PC-3 (cell line): ENCODE measurements around the gene PCDH18. TPM values are rescaled to one million over a fixed set of nuclear protein-coding genes. Genes with fewer than 3 reads are reported as not detected.

Experiments used
- ATAC-seq: fragments of 200-7000 bp; cut with Tn5 transposase; 2 replicates; pipeline ENCODE4 v1.9.1; 2020; ENCODE audit warnings: mild to moderate bottlenecking, moderate library complexity
- BruUV-seq: library from RNA; stranded (reverse); fragments of 400-500 nt; replicated peaks from 2 replicates; lab custom pipeline; 2021; lab: Mats Ljungman, UMichigan
- CTCF ChIA-PET: fragments of 300-600 bp; sonication (Branson Sonifier 250); formaldehyde crosslinking; loops from one replicate; lab custom pipeline; 2022; ENCODE audit warnings: antibody characterized with exemption; lab: Charles Lee
- POLR2A ChIA-PET: fragments of 300-600 bp; sonication (Branson Sonifier 250); formaldehyde crosslinking; loops from one replicate; lab custom pipeline; 2022; ENCODE audit warnings: antibody characterized with exemption; ENCODE audit not compliant: unreplicated experiment; lab: Charles Lee
- DNase-seq: peaks from one replicate; pipeline ENCODE4 v3.0.0-alpha.2; 2015
- H2AFZ ChIP-seq: fragments of 300-600 bp; sonication (generic); 2 replicates; pipeline ENCODE4 v1.6.0; 2016; ENCODE audit warnings: antibody characterized with exemption, low read length
- H3F3A ChIP-seq: fragments of 300-600 bp; sonication (generic); one replicate; pipeline ENCODE4 v1.6.0; 2017; ENCODE audit warnings: antibody characterized with exemption, low read length, control low read depth, mild to moderate bottlenecking; ENCODE audit not compliant: unreplicated experiment
- H3K27ac ChIP-seq: fragments of 300-600 bp; sonication (generic); 2 replicates; pipeline ENCODE4 v1.5.1; 2016; ENCODE audit warnings: mild to moderate bottlenecking, low read length
- H3K27me3 ChIP-seq: fragments of 300-600 bp; sonication (generic); 2 replicates; pipeline ENCODE4 v1.6.1; 2016; ENCODE audit warnings: low read length, mixed read lengths
- H3K36me3 ChIP-seq: fragments of 300-600 bp; sonication (generic); 2 replicates; pipeline ENCODE4 v1.6.1; 2016; ENCODE audit warnings: low read depth, mixed run types, low read length, mixed read lengths
- H3K4me1 ChIP-seq: fragments of 300-600 bp; sonication (generic); 2 replicates; pipeline ENCODE4 v1.5.1; 2016; ENCODE audit warnings: low read length; ENCODE audit not compliant: insufficient read depth
- H3K4me2 ChIP-seq: fragments of 300-600 bp; sonication (generic); 2 replicates; pipeline ENCODE4 v1.6.0; 2016; ENCODE audit warnings: low read length
- H3K4me3 ChIP-seq: fragments of 300-600 bp; sonication (generic); 2 replicates; pipeline ENCODE4 v1.5.1; 2016; ENCODE audit warnings: mild to moderate bottlenecking, low read length, mixed read lengths
- H3K79me2 ChIP-seq: fragments of 300-600 bp; sonication (generic); 2 replicates; pipeline ENCODE4 v1.6.1; 2017; ENCODE audit warnings: low read length, mixed read lengths
- H3K9ac ChIP-seq: fragments of 300-600 bp; sonication (generic); 2 replicates; pipeline ENCODE4 v1.6.0; 2016; ENCODE audit warnings: mild to moderate bottlenecking, low read length
- H3K9me2 ChIP-seq: fragments of 300-600 bp; sonication (generic); replicated peaks from 2 replicates; pipeline ENCODE4 v1.6.1; 2016; ENCODE audit warnings: mixed run types, low read length, mixed read lengths
- H3K9me3 ChIP-seq: fragments of 300-600 bp; sonication (generic); 2 replicates; pipeline ENCODE4 v1.6.1; 2016; ENCODE audit warnings: low read length, mixed read lengths
- H4K20me1 ChIP-seq: fragments of 300-600 bp; sonication (generic); 2 replicates; pipeline ENCODE4 v1.6.1; 2016; ENCODE audit warnings: low read length, mixed read lengths
- EZH2 ChIP-seq: fragments of 300-600 bp; sonication (generic); IDR thresholded peaks from one replicate; pipeline ENCODE4 v1.6.1; 2017; ENCODE audit warnings: antibody characterized with exemption, mild to moderate bottlenecking, low read length; ENCODE audit not compliant: unreplicated experiment
- EZH2phosphoT487 ChIP-seq: fragments of 300-600 bp; sonication (generic); IDR thresholded peaks from 2 replicates; pipeline ENCODE4 v1.6.1; 2018; ENCODE audit warnings: mild to moderate bottlenecking, antibody characterized with exemption, low read length, borderline replicate concordance
- intact Hi-C: fragments of 100-400 bp; cut with micrococcal nuclease; formaldehyde crosslinking; loops from 2 replicates; pipeline ENCODE4 v1.9.0; 2023
- total RNA-seq: library from RNA; depleted of rRNA; stranded (reverse); fragments of >200 nt; gene quantifications from 2 replicates; pipeline ENCODE4 v1.2.3, GENCODE V29; 2014
- TF ChIP-seq, protein P1 (sequence below): fragments of 300-600 bp; sonication (generic); conservative IDR thresholded peaks from 2 replicates; pipeline ENCODE4 v1.5.1; 2017; ENCODE audit warnings: antibody characterized with exemption, low read depth, mild to moderate bottlenecking, low read length

The PCDH18 gene
- total RNA-seq, 1 experiment from 2014 or later: 1.6 TPM

DNA sequence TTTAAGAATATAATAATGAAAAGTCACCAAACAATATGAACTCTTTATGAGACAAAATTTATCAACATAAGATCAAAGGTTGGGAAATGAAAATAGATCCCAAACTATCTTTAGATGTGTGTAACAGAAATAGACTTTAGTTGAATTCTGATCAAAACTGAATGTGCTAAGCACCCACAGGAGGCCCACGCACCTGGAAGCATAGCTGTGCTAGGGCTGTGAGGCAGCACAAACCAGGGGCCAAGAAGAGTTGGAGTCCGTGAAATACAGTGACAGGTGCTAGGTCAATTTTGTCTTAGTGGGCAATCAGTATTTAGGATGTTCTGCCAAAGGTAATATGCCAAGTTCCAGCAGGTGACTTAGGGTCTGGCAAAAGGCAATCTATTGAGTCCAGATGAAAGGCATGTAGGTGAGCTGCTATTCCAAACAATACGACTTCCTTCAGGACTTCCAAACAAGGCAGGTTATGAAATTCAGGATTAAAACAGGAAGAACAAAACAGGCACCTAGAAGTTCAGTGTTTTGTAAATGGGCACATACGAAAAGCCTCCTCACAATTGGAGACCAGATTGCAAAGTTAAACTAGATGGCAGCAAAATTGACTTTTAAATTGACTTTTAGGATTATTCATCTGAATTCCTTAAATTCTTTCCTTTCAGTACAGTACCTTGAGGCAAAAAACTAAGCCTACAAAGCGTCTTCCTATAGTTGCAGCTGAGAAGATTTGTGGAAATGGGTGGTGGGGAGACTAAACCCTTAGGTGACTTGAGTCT is 4.7 kb upstream of the PCDH18 start:
- H3K36me3 ChIP-seq: no peaks in the 10 kb centered on the region
- H4K20me1 ChIP-seq: no peaks in the 10 kb centered on the region
- 0 out of 2 replicates have a peak overlapping the region, but pooled peaks have one; percentile 45 for H2AFZ ChIP-seq
- no peak overlapping the region for H3K9ac ChIP-seq
- ATAC-seq (no peak), DNase-seq (peak; percentile 18)
- no peaks in the 10 kb centered on the region for H3F3A ChIP-seq
- TF ChIP-seq EZH2phosphoT487 (no peak), EZH2 (no peak)
- TF ChIP-seq, protein P1, sequence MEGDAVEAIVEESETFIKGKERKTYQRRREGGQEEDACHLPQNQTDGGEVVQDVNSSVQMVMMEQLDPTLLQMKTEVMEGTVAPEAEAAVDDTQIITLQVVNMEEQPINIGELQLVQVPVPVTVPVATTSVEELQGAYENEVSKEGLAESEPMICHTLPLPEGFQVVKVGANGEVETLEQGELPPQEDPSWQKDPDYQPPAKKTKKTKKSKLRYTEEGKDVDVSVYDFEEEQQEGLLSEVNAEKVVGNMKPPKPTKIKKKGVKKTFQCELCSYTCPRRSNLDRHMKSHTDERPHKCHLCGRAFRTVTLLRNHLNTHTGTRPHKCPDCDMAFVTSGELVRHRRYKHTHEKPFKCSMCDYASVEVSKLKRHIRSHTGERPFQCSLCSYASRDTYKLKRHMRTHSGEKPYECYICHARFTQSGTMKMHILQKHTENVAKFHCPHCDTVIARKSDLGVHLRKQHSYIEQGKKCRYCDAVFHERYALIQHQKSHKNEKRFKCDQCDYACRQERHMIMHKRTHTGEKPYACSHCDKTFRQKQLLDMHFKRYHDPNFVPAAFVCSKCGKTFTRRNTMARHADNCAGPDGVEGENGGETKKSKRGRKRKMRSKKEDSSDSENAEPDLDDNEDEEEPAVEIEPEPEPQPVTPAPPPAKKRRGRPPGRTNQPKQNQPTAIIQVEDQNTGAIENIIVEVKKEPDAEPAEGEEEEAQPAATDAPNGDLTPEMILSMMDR: no peak
- intact Hi-C loops: loop anchor here (10.0 kb wide), 3 partner anchors 188 to 412 kb away; no protein-coding TSS in a partner anchor
- BruUV-seq: no TSS peak
- POLR2A ChIA-PET: no interaction called here
- no peaks in the 10 kb centered on the region for H3K9me2 ChIP-seq
- no peak overlapping the region for H3K27ac ChIP-seq
- CTCF ChIA-PET: no interaction called here
- no peaks in the 10 kb centered on the region for H3K79me2 ChIP-seq
- peaks cover 7% of the 10 kb centered on the region for H3K4me1 ChIP-seq
- H3K4me2 ChIP-seq: no peak overlapping the region
- no peaks in the 10 kb centered on the region for H3K9me3 ChIP-seq
- no peaks in the 10 kb centered on the region for H3K27me3 ChIP-seq
- no peak overlapping the region for H3K4me3 ChIP-seq

DNA sequence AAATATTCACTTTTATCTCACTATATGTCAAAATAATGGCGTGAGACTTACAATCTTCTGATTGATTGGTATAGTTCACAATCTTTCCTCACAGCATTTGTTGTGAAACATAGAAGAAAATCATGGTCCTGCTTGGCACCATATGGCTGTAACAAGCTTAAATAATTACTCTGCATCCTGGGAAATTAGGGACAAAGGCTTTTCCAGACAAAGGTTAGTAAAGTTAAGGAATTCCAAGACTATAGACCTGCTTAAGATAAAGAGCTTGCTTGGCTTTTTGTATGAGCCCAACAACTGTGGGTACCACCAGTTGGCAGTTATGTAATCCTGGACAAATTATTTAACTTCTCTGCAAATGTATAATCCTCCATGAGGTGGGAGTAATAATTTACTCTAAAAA is 3.4 kb upstream of the PCDH18 start:
- H4K20me1 ChIP-seq: no peaks in the 10 kb centered on the region
- no peaks in the 10 kb centered on the region for H3F3A ChIP-seq
- no TSS peak for BruUV-seq
- no peaks in the 10 kb centered on the region for H3K27me3 ChIP-seq
- no peak for TF ChIP-seq EZH2
- no peak for TF ChIP-seq EZH2phosphoT487
- TF ChIP-seq, protein P1: no peak
- H2AFZ ChIP-seq: no peak overlapping the region
- ChIA-PET CTCF (no interaction called here), POLR2A (no interaction called here)
- H3K27ac ChIP-seq: no peak overlapping the region
- no peak overlapping the region for H3K4me3 ChIP-seq
- no peaks in the 10 kb centered on the region for H3K9me2 ChIP-seq
- ATAC-seq (no peak), DNase-seq (no peak)
- no peak overlapping the region for H3K9ac ChIP-seq
- H3K79me2 ChIP-seq: no peaks in the 10 kb centered on the region
- no peaks in the 10 kb centered on the region for H3K9me3 ChIP-seq
- no peak overlapping the region for H3K4me2 ChIP-seq
- H3K36me3 ChIP-seq: no peaks in the 10 kb centered on the region
- H3K4me1 ChIP-seq: peaks cover 14% of the 10 kb centered on the region; the same call in 1 of the 2 replicates
- intact Hi-C loops: loop anchor here (10.0 kb wide), 3 partner anchors 189 to 411 kb away; no protein-coding TSS in a partner anchor

DNA sequence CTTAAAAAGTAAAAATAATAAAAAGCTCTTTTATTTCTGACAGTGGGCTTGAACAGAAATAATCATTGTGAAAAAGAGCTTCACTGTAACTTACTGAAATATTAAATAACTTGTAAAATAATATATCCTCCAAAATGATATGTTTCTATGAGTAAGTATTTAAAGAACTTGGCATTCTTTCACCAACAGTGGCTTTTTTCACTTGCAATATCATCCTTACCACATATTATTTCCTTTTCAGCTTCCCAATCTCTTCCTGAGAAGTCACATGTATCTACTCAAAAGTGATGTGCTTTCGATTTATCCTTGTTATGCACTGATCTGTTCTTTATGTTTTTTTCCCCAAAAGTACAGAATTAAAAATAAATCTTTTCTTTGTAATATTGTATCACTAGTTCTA is 2.2 kb upstream of the PCDH18 start:
- CTCF ChIA-PET: no interaction called here
- H3K4me3 ChIP-seq: no peak overlapping the region
- ATAC-seq: no peak

More for the DNA sequence above, 2.2 kb upstream of the PCDH18 start:
- H3K9me2 ChIP-seq: no peaks in the 10 kb centered on the region
- H3K36me3 ChIP-seq: no peaks in the 10 kb centered on the region
- peaks cover 14% of the 10 kb centered on the region; the same call in 1 of the 2 replicates for H3K4me1 ChIP-seq
- H2AFZ ChIP-seq: no peak overlapping the region
- H3K9ac ChIP-seq: no peak overlapping the region
- BruUV-seq: no TSS peak
- H3K4me2 ChIP-seq: no peak overlapping the region
- no peaks in the 10 kb centered on the region for H3K9me3 ChIP-seq
- H3K27me3 ChIP-seq: no peaks in the 10 kb centered on the region
- no peak overlapping the region for H3K27ac ChIP-seq
- intact Hi-C loops: loop anchor here (5.0 to 10.0 kb wide), 6 partner anchors 83 to 410 kb away; no protein-coding TSS in a partner anchor
- POLR2A ChIA-PET: no interaction called here
- no peak for DNase-seq
- no peaks in the 10 kb centered on the region for H3K79me2 ChIP-seq
- TF ChIP-seq EZH2 (no peak), EZH2phosphoT487 (no peak)
- H4K20me1 ChIP-seq: no peaks in the 10 kb centered on the region
- no peaks in the 10 kb centered on the region for H3F3A ChIP-seq
